OCI-LY7 (cell line): ENCODE data around the gene OGFRL1. TPM values are rescaled to one million over a fixed set of nuclear protein-coding genes. Genes with fewer than 3 reads are reported as not detected.

Source experiments
- BruUV-seq: library from RNA; stranded (reverse); fragments of 400-500 nt; replicated peaks from 2 replicates; lab custom pipeline; 2021; lab: Mats Ljungman, UMichigan
- CTCF ChIA-PET: fragments of 300-600 bp; sonication (Branson Sonifier 250); formaldehyde crosslinking; loops from one replicate; lab custom pipeline; 2022; ENCODE audit warnings: antibody characterized with exemption; ENCODE audit not compliant: unreplicated experiment; lab: Charles Lee
- POLR2A ChIA-PET: fragments of 300-600 bp; sonication (Branson Sonifier 250); formaldehyde crosslinking; loops from one replicate; lab custom pipeline; 2022; ENCODE audit warnings: antibody characterized with exemption; lab: Charles Lee
- DNase-seq: peaks from one replicate; pipeline ENCODE4 v3.0.0-alpha.2; 2015; ENCODE audit warnings: low spot score
- H2AFZ ChIP-seq: fragments of 200-600 bp; sonication (generic), shearing (Covaris generic); 2 replicates; pipeline ENCODE4 v1.6.1; 2014; ENCODE audit warnings: mild to moderate bottlenecking, antibody characterized with exemption, low read length, moderate library complexity
- H3K27ac ChIP-seq: fragments of 200-600 bp; sonication (generic); 2 replicates; pipeline ENCODE4 v1.5.1; 2014; ENCODE audit warnings: mixed run types, low read depth, mild to moderate bottlenecking, moderate library complexity, low read length, inconsistent platforms; ENCODE audit not compliant: poor library complexity, severe bottlenecking
- H3K36me3 ChIP-seq: fragments of 200-600 bp; sonication (generic); 2 replicates; pipeline ENCODE4 v1.6.1; 2014; ENCODE audit warnings: mild to moderate bottlenecking, antibody characterized with exemption, low read length, moderate library complexity, mixed read lengths; ENCODE audit not compliant: insufficient read depth
- H3K4me1 ChIP-seq: fragments of 200-600 bp; sonication (generic); 2 replicates; pipeline ENCODE4 v1.5.1; 2014; ENCODE audit warnings: mild to moderate bottlenecking, low read length; ENCODE audit not compliant: insufficient read depth, poor library complexity, severe bottlenecking
- H3K4me2 ChIP-seq: fragments of 200-600 bp; sonication (generic); 2 replicates; pipeline ENCODE4 v1.6.1; 2014; ENCODE audit warnings: mild to moderate bottlenecking, low read length
- H3K4me3 ChIP-seq: fragments of 200-600 bp; sonication (generic); 2 replicates; pipeline ENCODE4 v1.5.1; 2014; ENCODE audit warnings: mild to moderate bottlenecking, low read depth, low read length; ENCODE audit not compliant: poor library complexity, severe bottlenecking
- H3K79me2 ChIP-seq: fragments of 200-600 bp; sonication (generic); 2 replicates; pipeline ENCODE4 v1.6.1; 2016; ENCODE audit warnings: low read depth, mild to moderate bottlenecking, low read length, moderate library complexity, mixed read lengths; ENCODE audit not compliant: insufficient read depth
- H3K9me2 ChIP-seq: fragments of 200-600 bp; sonication (generic); 2 replicates; pipeline ENCODE4 v1.6.1; 2016; ENCODE audit warnings: mild to moderate bottlenecking, low read length, mixed read lengths; ENCODE audit not compliant: insufficient read depth
- H3K9me3 ChIP-seq: fragments of 200-600 bp; sonication (generic); 2 replicates; pipeline ENCODE4 v1.6.1; 2014; ENCODE audit warnings: mild to moderate bottlenecking, mixed run types, low read length, mixed read lengths
- H4K20me1 ChIP-seq: fragments of 200-600 bp; sonication (generic); 2 replicates; pipeline ENCODE4 v1.6.1; 2014; ENCODE audit warnings: mild to moderate bottlenecking, antibody characterized with exemption, low read length, moderate library complexity, mixed read lengths; ENCODE audit not compliant: insufficient read depth
- CTCF ChIP-seq: fragments of 200-600 bp; sonication (generic); conservative IDR thresholded peaks from 2 replicates; pipeline ENCODE4 v1.5.1; 2014; ENCODE audit warnings: mild to moderate bottlenecking, antibody characterized with exemption, low read length, moderate library complexity, mixed read lengths
- EZH2phosphoT487 ChIP-seq: fragments of 200-600 bp; sonication (generic); IDR thresholded peaks from 2 replicates; pipeline ENCODE4 v1.6.1; 2018; ENCODE audit warnings: low read depth, borderline replicate concordance, mild to moderate bottlenecking, mixed run types, antibody characterized with exemption, low read length, moderate library complexity, mixed read lengths
- intact Hi-C: fragments of 100-400 bp; cut with micrococcal nuclease; formaldehyde crosslinking; loops from one replicate; pipeline ENCODE4 v1.10.0; 2022; ENCODE audit not compliant: unreplicated experiment
- total RNA-seq, 2 experiments: library from RNA; depleted of rRNA in 1 of 2; stranded (reverse); fragments of >200 nt in 1 of 2; shearing (Covaris generic) in 1 of 2; gene quantifications; 2 replicates each; pipeline ENCODE4 v1.2.3, GENCODE V29; 2014 to 2022

Gene OGFRL1
- total RNA-seq, 2 experiments from 2014 or later = 32.9 to 33.5 TPM

GRCh38 chr6:71312089-71312488 is 23.5 kb downstream of the OGFRL1 start:
- no TSS peak for BruUV-seq
- Histone ChIP-seq H3K36me3 (no peaks in the 10 kb centered on the region), H3K4me3 (no peak overlapping the region), H4K20me1 (no peaks in the 10 kb centered on the region), H3K79me2 (no peaks in the 10 kb centered on the region), H3K27ac (no peak overlapping the region), H3K4me2 (no peak overlapping the region), H2AFZ (no peak overlapping the region), H3K9me2 (no peaks in the 10 kb centered on the region), H3K9me3 (no peaks in the 10 kb centered on the region), H3K4me1 (no peaks in the 10 kb centered on the region)
- no peak for DNase-seq
- ChIA-PET CTCF (no interaction called here), POLR2A (interaction anchor here (1.4 kb wide), 1 partner anchor 10 kb away, joined by 5 read pairs; no protein-coding TSS in a partner anchor)
- TF ChIP-seq CTCF (no peak), EZH2phosphoT487 (no peak)
- intact Hi-C loops = no loop called here

GRCh38 chr6:71317441-71317840 is 28.8 kb downstream of the OGFRL1 start:
- intact Hi-C loops = no loop called here
- no peaks in the 10 kb centered on the region for H3K36me3 ChIP-seq
- no peaks in the 10 kb centered on the region for H3K4me1 ChIP-seq
- H3K79me2 ChIP-seq = no peaks in the 10 kb centered on the region
- no peaks in the 10 kb centered on the region for H4K20me1 ChIP-seq
- H3K9me2 ChIP-seq = no peaks in the 10 kb centered on the region
- ChIA-PET CTCF (no interaction called here), POLR2A (interaction anchor here (1.2 kb wide), 1 partner anchor 96 kb away, joined by 3 read pairs; no protein-coding TSS in a partner anchor)
- no peak overlapping the region for H3K27ac ChIP-seq
- no peak overlapping the region for H3K4me2 ChIP-seq
- no peaks in the 10 kb centered on the region for H3K9me3 ChIP-seq
- TF ChIP-seq EZH2phosphoT487 (no peak), CTCF (no peak)
- H2AFZ ChIP-seq = no peak overlapping the region
- no peak for DNase-seq
- H3K4me3 ChIP-seq = no peak overlapping the region
- no TSS peak for BruUV-seq

- H3K36me3 ChIP-seq = no peaks in the 10 kb centered on the region
- no peak for DNase-seq
- no peaks in the 10 kb centered on the region for H3K79me2 ChIP-seq
- TF ChIP-seq EZH2phosphoT487 (no peak), CTCF (no peak)
- ChIA-PET CTCF (no interaction called here), POLR2A (interaction anchor here (0.6 to 0.7 kb wide), 2 partner anchors 42 to 1891 kb away, joined by 3 read pairs; no protein-coding TSS in a partner anchor)
- no peaks in the 10 kb centered on the region for H3K4me1 ChIP-seq
- H3K9me3 ChIP-seq = no peaks in the 10 kb centered on the region
- no peak overlapping the region for H3K4me2 ChIP-seq
- H4K20me1 ChIP-seq = no peaks in the 10 kb centered on the region
- H3K27ac ChIP-seq = no peak overlapping the region
- H3K9me2 ChIP-seq = no peaks in the 10 kb centered on the region
- H2AFZ ChIP-seq = no peak overlapping the region
- H3K4me3 ChIP-seq = no peak overlapping the region
- no TSS peak for BruUV-seq
- intact Hi-C loops = no loop called here
Observed at GRCh38 chr6:71320041-71320440, 31.4 kb downstream of the OGFRL1 start.
